DOHH2 (cell line): ENCODE results near the gene USP35.

Experiments used
- CTCF ChIP-seq: fragments of 200-600 bp; sonication (generic); IDR thresholded peaks from one replicate; pipeline ENCODE4 v1.5.1; 2014; ENCODE audit warnings: antibody characterized with exemption, mild to moderate bottlenecking, low read depth, low read length; ENCODE audit not compliant: poor library complexity, severe bottlenecking
- EZH2phosphoT487 ChIP-seq: fragments of 200-600 bp; sonication (generic); IDR thresholded peaks from 2 replicates; pipeline ENCODE4 v1.6.1; 2017; ENCODE audit warnings: borderline replicate concordance, mild to moderate bottlenecking, antibody characterized with exemption, low read length, moderate library complexity, mixed read lengths

- no peak for TF ChIP-seq CTCF
- TF ChIP-seq EZH2phosphoT487: no peak
Observed at GRCh38 chr11:78200553-78200952, 11.8 kb downstream of the USP35 start.
